B cell (primary cell): ENCODE measurements around the gene LBX2. TPM values are rescaled to one million over a fixed set of nuclear protein-coding genes. Genes with fewer than 3 reads are reported as not detected.

Source experiments
- polyA plus RNA-seq: library from polyadenylated mRNA; depleted of rRNA; stranded (reverse); fragments of >200 nt; gene quantifications from 2 replicates; pipeline ENCODE4 v1.2.3, GENCODE V29; 2012
- total RNA-seq, 2 donors: library from RNA; stranded (reverse); fragments of 120-200 nt in 1 of 2; gene quantifications; 1 replicate in 1 of 2; 2 replicates in 1 of 2; pipeline versions ENCODE4 v1.2.3 to v1.2.4, GENCODE V29; 2013 to 2022

The LBX2 gene
- total and polyA plus RNA-seq, 2 donors (not counting 1 experiment from before 2014, with no cell fraction given) = 1.1 to 2.0 TPM

Other genes starting within 250 kb of the LBX2 start
- 9.7 and 12.3 TPM in 2 replicates for gene SLC4A5, start 156.2 kb downstream of the LBX2 start, total RNA-seq
- 2.7 and 3.3 TPM in 2 replicates for gene SLC4A5, start 156.2 kb downstream of the LBX2 start, polyA plus RNA-seq
- 134 and 143 TPM in 2 replicates for gene DCTN1, start 119.3 kb downstream of the LBX2 start, total RNA-seq
- gene DCTN1, start 119.3 kb downstream of the LBX2 start, polyA plus RNA-seq = 45.6 and 46.7 TPM in 2 replicates
- 8.6 and 9.1 TPM in 2 replicates for gene C2orf81, start 78.0 kb downstream of the LBX2 start, total RNA-seq
- 2.5 and 5.4 TPM in 2 replicates for gene C2orf81, start 78.0 kb downstream of the LBX2 start, polyA plus RNA-seq
- 39.0 and 42.2 TPM in 2 replicates for gene WDR54, start 77.9 kb downstream of the LBX2 start, total RNA-seq
- 36.5 and 52.8 TPM in 2 replicates for gene WDR54, start 77.9 kb downstream of the LBX2 start, polyA plus RNA-seq
- gene RTKN, start 57.7 kb downstream of the LBX2 start, total RNA-seq = 10.5 and 12.2 TPM in 2 replicates
- gene RTKN, start 57.7 kb downstream of the LBX2 start, polyA plus RNA-seq = 5.1 TPM in 2 replicates
- 77.5 and 78.6 TPM in 2 replicates for gene INO80B, start 44.5 kb downstream of the LBX2 start, total RNA-seq
- 30.4 and 38.3 TPM in 2 replicates for gene INO80B, start 44.5 kb downstream of the LBX2 start, polyA plus RNA-seq
- gene WBP1, start 41.2 kb downstream of the LBX2 start, total RNA-seq = 91.5 and 98.4 TPM in 2 replicates
- 159 and 207 TPM in 2 replicates for gene WBP1, start 41.2 kb downstream of the LBX2 start, polyA plus RNA-seq
- 87.8 and 88.2 TPM in 2 replicates for gene MOGS, start 34.2 kb downstream of the LBX2 start, total RNA-seq
- 61.6 and 103 TPM in 2 replicates for gene MOGS, start 34.2 kb downstream of the LBX2 start, polyA plus RNA-seq
- 61.5 and 70.0 TPM in 2 replicates for gene MRPL53, start 26.9 kb downstream of the LBX2 start, total RNA-seq
- 32.9 and 59.3 TPM in 2 replicates for gene MRPL53, start 26.9 kb downstream of the LBX2 start, polyA plus RNA-seq
- 61.6 and 69.3 TPM in 2 replicates for gene CCDC142, start 16.6 kb downstream of the LBX2 start, total RNA-seq
- 12.4 and 13.0 TPM in 2 replicates for gene CCDC142, start 16.6 kb downstream of the LBX2 start, polyA plus RNA-seq
- gene TTC31, start 16.5 kb downstream of the LBX2 start, total RNA-seq = 69.4 and 72.3 TPM in 2 replicates
- 50.3 and 68.5 TPM in 2 replicates for gene TTC31, start 16.5 kb downstream of the LBX2 start, polyA plus RNA-seq
- gene PCGF1, start 8.1 kb upstream of the LBX2 start, total RNA-seq = 34.3 and 40.1 TPM in 2 replicates
- gene PCGF1, start 8.1 kb upstream of the LBX2 start, polyA plus RNA-seq = 21.9 and 30.0 TPM in 2 replicates
- gene TLX2, start 14.8 kb upstream of the LBX2 start, total RNA-seq = 0.19 TPM in 1 of 2 replicates, not detected in the other
- 0.06 TPM in 1 of 2 replicates, not detected in the other for gene TLX2, start 14.8 kb upstream of the LBX2 start, polyA plus RNA-seq
- 0.57 and 0.87 TPM in 2 replicates for gene DQX1, start 26.6 kb upstream of the LBX2 start, total RNA-seq
- gene DQX1, start 26.6 kb upstream of the LBX2 start, polyA plus RNA-seq = 0.46 and 1.1 TPM in 2 replicates
- 190 and 201 TPM in 2 replicates for gene AUP1, start 30.1 kb upstream of the LBX2 start, total RNA-seq
- gene AUP1, start 30.1 kb upstream of the LBX2 start, polyA plus RNA-seq = 525 and 574 TPM in 2 replicates
- gene HTRA2, start 30.3 kb upstream of the LBX2 start, total RNA-seq = 52.2 and 52.8 TPM in 2 replicates
- 111 and 112 TPM in 2 replicates for gene HTRA2, start 30.3 kb upstream of the LBX2 start, polyA plus RNA-seq
- gene LOXL3, start 54.3 kb upstream of the LBX2 start, total RNA-seq = 0.66 and 1.2 TPM in 2 replicates
- 0.97 and 1.2 TPM in 2 replicates for gene LOXL3, start 54.3 kb upstream of the LBX2 start, polyA plus RNA-seq
- 41.4 and 46.5 TPM in 2 replicates for gene DOK1, start 55.1 kb upstream of the LBX2 start, total RNA-seq
- 23.1 and 29.1 TPM in 2 replicates for gene DOK1, start 55.1 kb upstream of the LBX2 start, polyA plus RNA-seq
- gene M1AP, start 148.7 kb upstream of the LBX2 start, total RNA-seq = not detected in 2 replicates
- gene M1AP, start 148.7 kb upstream of the LBX2 start, polyA plus RNA-seq = 0.15 TPM in 1 of 2 replicates, not detected in the other
- gene SEMA4F, start 154.6 kb upstream of the LBX2 start, total RNA-seq = 18.9 and 19.3 TPM in 2 replicates
- gene SEMA4F, start 154.6 kb upstream of the LBX2 start, polyA plus RNA-seq = 4.5 and 5.4 TPM in 2 replicates